Measurements from ENCODE around the gene SNX21.
"Not testable (repeated sequence)": the region's sequence is repeated elsewhere in the genome, so short reads cannot be mapped to it uniquely, and the experiment has no call there.

SNX21 gene

DNA sequence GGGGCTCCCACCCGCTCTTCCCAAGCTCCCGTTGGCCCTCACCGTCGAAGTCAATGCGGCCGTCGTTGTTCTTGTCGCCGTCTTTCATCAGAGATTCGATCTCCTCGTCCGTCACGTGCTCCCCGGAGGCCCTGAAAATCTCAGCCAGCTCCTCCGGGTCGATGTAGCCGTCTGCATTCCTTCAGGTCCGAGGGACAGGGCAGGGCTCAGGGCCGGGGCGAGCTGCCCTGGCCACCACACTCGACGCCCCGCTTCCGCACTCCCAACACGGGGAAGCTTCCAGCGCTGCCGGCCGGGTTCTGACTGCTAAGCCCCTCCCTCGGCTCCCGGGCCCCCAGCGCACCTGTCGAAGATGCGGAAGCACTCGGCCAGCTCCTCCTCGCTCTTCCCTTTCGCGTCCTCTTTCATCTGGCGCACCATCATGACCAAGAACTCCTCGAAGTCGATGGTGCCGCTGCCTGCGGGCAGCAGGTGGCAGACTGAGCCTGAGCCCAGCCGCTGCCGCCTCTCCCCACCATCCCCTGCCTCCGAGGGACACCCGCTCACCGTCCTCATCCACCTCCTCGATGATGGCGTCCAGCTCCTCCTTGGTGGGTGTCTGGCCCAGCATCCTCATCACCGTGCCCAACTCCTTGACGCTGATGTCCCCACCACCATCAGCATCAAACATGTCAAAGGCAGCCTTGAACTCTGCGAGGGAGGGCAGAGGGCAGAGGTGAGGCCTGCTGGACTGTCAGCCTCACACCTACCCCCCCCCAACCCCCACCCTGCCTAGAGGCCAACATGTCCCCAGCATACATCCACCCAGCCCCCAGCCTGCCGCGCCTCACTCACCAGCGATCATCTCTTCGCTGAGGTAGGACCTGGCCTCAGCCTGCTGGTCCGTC is 9.4 kb upstream of the SNX21 start:
- DNase-seq, result no peak

- no peak for DNase-seq
Observed at GRCh38 chr20:45826381-45827019, 7.1 kb upstream of the SNX21 start.

DNA sequence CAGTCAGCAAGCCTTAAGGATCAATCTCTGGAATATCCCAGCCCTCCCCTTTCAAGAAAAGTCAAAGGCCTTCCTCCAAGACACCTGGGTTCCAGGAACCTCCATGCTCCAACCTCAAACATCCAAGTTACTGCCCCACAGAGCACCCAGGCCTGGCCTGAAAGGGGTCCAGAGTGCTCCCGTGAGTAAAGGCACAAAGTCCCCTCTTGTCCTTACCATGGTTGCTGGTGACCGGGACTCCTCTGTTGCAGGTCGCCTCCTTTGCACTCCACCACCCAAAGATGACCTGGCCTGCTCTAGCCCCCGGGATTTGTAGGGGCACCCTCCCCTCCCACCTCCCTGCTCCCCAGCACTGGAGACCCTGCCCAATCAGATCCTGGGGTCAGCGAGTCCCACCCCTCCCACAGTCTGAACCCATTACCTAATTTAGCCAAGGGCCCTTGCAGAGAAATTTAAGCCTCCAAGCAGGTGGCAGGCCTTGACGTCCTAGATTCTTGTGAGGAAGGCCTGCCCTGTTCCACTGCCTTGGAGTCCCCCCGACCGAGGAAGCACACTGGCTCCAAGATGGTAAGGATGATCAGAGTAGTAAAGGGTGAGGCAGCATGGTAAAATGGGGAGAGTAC is 6.5 kb upstream of the SNX21 start, which contains the start of gene TNNC2:
TSS of gene TNNC2 (minus strand) at position 283 of the 623 bp plus-strand sequence. CDS start at position 219, 64 bp downstream.
- no peak for DNase-seq

DNA sequence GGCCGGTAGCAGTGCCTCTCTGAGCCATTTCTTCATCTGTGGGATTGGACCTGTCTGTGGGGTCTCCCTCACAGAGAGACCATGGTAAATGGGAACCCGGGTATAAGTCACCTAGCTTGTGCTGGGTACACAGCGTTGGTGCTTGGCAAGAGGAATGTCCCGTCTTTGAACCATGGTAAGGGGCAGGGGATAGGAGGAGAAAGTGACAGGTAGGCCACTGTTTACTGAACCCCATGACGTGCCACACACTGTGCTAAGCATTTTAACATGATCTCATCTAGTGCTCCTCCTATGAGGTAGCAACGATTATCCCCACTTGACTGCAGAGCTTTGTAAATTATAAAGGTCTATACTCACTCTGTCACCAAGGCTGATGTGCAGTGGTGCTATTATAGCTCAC is 5.9 kb upstream of the SNX21 start:
- no peak for DNase-seq

DNA sequence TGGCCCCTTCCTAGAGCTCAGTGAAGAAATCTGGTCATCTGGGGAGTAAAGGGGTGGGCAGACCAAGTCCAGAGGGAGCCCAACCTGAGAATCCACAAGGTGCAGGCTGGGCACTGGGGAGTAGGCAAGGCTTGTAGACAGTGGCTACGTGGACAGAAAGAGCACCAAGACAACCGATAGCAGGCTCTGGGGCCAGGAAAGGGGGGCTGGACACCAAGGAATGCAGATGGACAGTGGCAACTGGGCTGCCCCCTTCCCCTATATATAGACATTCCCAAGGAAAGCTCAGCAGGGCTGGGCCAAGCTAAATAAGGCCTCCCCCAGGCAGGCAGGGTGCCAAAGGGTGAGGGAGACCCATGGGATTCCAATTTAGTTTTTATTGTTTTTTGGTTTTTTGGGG is 5.0 kb upstream of the SNX21 start:
- no peak for DNase-seq

DNA sequence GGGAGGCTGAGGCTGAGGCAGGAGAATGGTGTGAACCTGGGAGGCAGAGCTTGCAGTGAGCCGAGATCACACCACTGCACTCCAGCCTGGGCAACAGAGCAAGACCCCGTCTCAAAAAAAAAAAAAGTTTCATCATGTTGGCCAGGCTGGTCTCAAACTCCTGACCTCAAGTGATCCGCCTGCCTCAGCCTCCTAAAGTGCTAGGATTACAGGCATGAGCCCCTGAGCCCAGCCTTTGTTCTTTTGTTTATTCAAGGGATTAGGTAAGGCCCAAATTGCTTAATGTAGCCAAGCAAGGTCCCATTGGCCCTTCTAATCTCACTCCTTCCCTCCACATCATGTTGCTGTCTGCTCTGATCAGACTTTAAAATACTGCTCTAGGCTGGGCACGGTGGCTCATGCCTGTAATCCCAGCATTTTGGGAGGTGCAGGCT is 3.9 kb upstream of the SNX21 start:
- not testable (repeated sequence) for DNase-seq

DNA sequence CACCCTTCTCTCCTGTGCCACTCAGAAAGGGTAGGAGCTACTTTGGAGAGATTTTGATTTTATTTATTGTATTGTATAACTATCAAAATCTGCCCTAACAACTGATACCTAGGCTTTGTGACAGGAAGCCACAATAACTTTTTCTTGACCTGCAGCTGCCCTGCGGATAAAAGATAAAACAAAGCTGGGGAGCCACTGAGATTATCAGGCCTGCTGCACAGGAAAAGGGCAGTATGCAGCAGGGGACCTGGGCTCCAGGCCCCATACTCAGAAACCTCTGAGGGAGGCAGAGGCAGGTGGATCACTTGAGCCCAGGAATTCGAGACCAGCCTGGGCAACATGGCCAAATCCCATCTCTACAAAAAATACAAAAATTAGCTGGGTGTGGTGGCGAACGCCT is 980 bp upstream of the SNX21 start:
- DNase-seq, result no peak

GRCh38 chr20:45833883-45834796 is 541 bp downstream of the SNX21 start:
- no peak for DNase-seq

- no peak for DNase-seq
Observed at GRCh38 chr20:45834797-45835161, 1.2 kb downstream of the SNX21 start.

- DNase-seq, result no peak
Observed at GRCh38 chr20:45835329-45835765, 1.7 kb downstream of the SNX21 start.

DNA sequence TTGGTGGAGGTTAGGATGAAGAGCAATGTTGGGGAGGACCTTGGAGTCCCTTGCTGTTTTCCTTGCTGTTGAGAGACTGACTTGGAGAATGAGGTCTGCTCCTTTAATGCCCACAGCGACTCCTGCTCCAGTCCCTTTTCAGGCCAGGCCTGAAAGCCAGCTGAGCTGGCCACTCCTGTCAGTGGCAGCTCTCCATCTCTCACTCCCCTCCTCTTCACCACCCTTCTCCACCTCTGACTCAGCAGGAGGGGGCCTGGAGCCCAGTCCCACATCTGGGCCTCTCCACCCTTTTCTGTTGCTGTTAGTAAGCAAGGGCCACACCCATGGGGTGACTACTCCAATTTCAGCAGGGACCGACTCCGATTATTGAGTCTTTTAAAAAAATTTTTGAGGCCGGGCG is 2.2 kb downstream of the SNX21 start:
- DNase-seq, result no peak

- no peak for DNase-seq
Observed at GRCh38 chr20:45836841-45837240, 3.2 kb downstream of the SNX21 start.

GRCh38 chr20:45840700-45841198 is 7.2 kb downstream of the SNX21 start:
- DNase-seq, result no peak

GRCh38 chr20:45841407-45842129 is 8.0 kb downstream of the SNX21 start:
- DNase-seq, result no peak

DNA sequence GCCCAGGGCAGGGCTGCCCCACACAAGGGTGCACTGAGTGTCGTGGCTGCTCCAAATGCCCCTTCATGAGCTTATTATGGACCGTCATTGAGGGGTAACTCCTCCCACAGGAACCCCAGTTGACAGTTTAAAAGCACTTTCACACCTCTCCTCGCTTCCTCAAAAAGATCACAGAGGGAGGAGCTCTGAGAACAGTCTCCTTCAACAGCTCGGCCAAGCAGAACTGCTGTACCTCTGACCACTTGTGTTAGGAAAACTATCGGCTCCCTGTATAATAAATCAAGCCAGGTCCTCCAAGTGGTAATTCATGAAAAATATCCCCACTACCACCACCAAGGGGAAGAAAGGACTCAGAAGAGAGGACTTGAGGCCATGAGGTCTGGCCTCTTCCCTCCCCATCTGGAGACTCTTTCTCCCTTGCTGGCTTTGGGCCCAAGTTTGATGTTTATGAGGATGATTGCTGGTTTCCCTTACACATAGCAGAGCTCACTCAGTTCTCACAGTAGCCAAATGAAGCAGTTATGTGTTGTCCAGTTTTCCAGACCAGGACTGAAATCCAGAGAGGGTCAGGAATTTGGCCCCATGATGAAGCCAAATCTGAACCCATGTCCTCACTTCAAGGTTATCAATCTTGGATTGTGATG is 8.7 kb downstream of the SNX21 start:
- DNase-seq, result no peak

- DNase-seq, result no peak
Observed at GRCh38 chr20:45843506-45843905, 9.9 kb downstream of the SNX21 start.

DNA sequence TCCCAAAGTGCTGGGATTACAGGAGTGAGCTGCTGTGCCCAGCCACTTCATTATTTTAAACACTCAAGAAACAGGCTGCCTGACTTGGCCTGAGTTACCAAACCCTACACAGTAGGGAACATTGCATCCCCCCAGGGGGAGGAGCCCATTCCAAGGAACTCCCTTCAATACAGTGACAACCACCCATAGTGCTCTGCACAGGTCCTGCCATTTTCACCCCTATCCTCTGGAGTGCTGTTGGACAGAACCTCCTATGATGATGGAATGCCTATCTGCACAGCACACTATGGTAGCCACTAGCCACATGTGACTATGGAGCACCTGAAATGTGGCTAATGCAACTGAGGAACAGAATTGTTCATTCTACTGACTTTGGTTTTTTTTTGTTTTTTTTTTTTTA is 11.9 kb downstream of the SNX21 start:
- DNase-seq, result no peak

- no peak for DNase-seq
Observed at GRCh38 chr20:45848421-45848820, 14.8 kb downstream of the SNX21 start.

- no peak for DNase-seq
Observed at GRCh38 chr20:45848969-45849582, 15.5 kb downstream of the SNX21 start.

DNA sequence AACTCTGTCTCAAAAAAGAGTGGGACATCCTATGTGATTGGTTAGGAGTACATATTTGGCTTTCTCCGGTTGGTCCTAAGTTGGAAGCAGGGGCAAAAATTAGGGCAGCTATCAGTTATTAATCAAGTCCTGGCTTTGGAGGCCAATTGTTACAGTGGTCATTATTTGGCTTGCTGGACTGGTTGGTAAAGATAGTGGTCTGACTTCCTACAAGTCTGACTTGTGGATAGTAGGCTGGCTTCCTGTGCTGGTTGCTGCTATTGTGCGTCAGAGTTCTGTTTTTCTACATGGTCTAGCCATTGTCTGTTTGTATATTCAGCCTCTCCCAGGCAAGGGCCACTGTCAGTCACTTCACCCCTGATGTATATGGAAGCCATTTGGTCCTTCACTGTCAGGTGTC is 16.6 kb downstream of the SNX21 start:
- DNase-seq, result no peak

DNA sequence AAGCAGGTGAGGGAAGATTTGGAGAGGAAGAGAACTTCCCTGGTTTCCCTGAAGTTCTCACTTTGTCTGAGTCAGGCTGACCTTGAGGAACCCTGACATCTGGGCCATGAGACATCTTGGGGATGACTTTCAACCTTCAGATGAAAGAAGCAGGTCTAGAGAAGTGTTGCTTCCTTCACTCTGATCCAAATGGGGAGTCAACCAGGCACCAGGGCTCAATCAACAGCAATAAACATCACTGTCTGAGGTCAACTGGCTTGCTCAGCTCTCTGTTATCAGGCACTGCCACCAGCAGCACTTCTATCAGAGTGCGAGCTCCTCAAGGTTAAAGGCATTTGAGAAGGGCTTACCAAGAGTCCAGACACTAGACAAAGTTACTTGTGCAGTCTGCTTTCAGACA is 17.3 kb downstream of the SNX21 start:
- no peak for DNase-seq

Measured in KG1 (cell line).